Stimulated activated CD4-positive, alpha-beta T cell treated with anti-CD3 and anti-CD28 coated beads, TNF-alpha, amount 100 ng/mL, for 48 hours (primary cell): ENCODE results near the gene ANAPC2.

Source experiments
- DNase-seq, 3 donors: peaks; one replicate each; pipeline ENCODE4 v3.0.0-alpha.2; 2020; ENCODE audit warnings: low read depth in 3 of 3

Gene ANAPC2

GRCh38 chr9:137175345-137175961 is 12.9 kb downstream of the ANAPC2 start:
- no peak for DNase-seq

GRCh38 chr9:137174722-137175293 is 13.6 kb downstream of the ANAPC2 start:
- no peak for DNase-seq

GRCh38 chr9:137173796-137174664 is 14.3 kb downstream of the ANAPC2 start:
- no peak for DNase-seq

- no peak for DNase-seq
Observed at GRCh38 chr9:137172901-137173795, 15.2 kb downstream of the ANAPC2 start.

- DNase-seq, result no peak
Observed at GRCh38 chr9:137171149-137171900, 17.0 kb downstream of the ANAPC2 start.

- DNase-seq, result no peak
Observed at GRCh38 chr9:137170486-137171148, 17.7 kb downstream of the ANAPC2 start.

- no peak for DNase-seq
Observed at GRCh38 chr9:137169896-137170358, 18.4 kb downstream of the ANAPC2 start, which contains the start of gene LRRC26. Gene LRRC26, minus strand, starts transcription at chr9:137170051. Its CDS starts 108 bp downstream, at chr9:137169943.

- DNase-seq, result no peak
Observed at GRCh38 chr9:137168904-137169856, 19.2 kb downstream of the ANAPC2 start.

GRCh38 chr9:137168573-137168903 is 19.8 kb downstream of the ANAPC2 start:
- DNase-seq, result no peak

GRCh38 chr9:137167747-137168572 is 20.4 kb downstream of the ANAPC2 start:
- no peak for DNase-seq

- no peak for DNase-seq
Observed at GRCh38 chr9:137167277-137167746, 21.0 kb downstream of the ANAPC2 start.

- no peak for DNase-seq
Observed at GRCh38 chr9:137166380-137167229, 21.8 kb downstream of the ANAPC2 start.

GRCh38 chr9:137165250-137165836 is 23.0 kb downstream of the ANAPC2 start:
- no peak for DNase-seq

GRCh38 chr9:137164370-137165249 is 23.8 kb downstream of the ANAPC2 start:
- DNase-seq, result no peak

- no peak for DNase-seq
Observed at GRCh38 chr9:137163805-137164204, 24.6 kb downstream of the ANAPC2 start.

GRCh38 chr9:137163365-137163715 is 25.0 kb downstream of the ANAPC2 start:
- DNase-seq, result no peak
